ENCODE results near the gene PLEKHH3. TPM values are rescaled to one million over a fixed set of nuclear protein-coding genes. Genes with fewer than 3 reads are reported as not detected.
"Not testable (repeated sequence)": the region's sequence is repeated elsewhere in the genome, so short reads cannot be mapped to it uniquely, and the experiment has no call there.

The PLEKHH3 gene
- total RNA-seq, 2 donors from 2014 or later = 0.73 TPM; not detected in 1

DNA sequence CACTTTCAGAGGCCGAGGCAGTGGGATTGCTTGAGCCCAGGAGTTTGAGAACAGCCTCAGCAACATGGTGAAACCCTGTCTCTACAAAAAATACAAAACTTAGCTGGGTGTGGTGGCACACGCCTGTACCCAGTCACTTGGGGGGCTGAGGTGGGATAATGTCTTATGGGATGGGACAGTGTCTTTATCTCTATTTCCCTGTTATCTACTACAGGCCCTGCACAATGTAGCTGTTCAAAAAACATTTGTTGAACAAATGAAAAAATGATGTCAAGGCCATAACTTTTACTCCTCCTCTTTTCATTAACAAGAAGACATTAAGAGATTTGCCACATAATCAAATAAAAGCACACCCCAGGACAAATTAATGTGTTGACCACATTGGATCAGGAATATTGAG, 53.5 kb downstream of the PLEKHH3 start:
- Mint-ChIP-seq H3K4me3 (no peak overlapping the region), H3K9me3 (no peaks in the 10 kb centered on the region), H3K36me3 (no peaks in the 10 kb centered on the region), H3K4me1 (ENCODE audit: low read depth in 2 of 2) (peaks cover 6 to 9% of the 10 kb centered on the region in 2 donors), H3K27ac (no peak overlapping the region), H3K27me3 (no peaks in the 10 kb centered on the region)
- ATAC-seq (no peak), DNase-seq (ENCODE audit: low spot score) (no peak)

- H3K36me3 Mint-ChIP-seq; H3K4me3 Mint-ChIP-seq; H3K9me3 Mint-ChIP-seq; H3K27ac Mint-ChIP-seq; ATAC-seq; H3K27me3 Mint-ChIP-seq; DNase-seq (ENCODE audit: low spot score): not testable (repeated sequence)
- peaks cover 10 to 12% of the 10 kb centered on the region in 2 donors for H3K4me1 Mint-ChIP-seq (ENCODE audit: low read depth in 2 of 2)
Measured at GRCh38 chr17:42621987-42622386, 54.8 kb downstream of the PLEKHH3 start.

DNA sequence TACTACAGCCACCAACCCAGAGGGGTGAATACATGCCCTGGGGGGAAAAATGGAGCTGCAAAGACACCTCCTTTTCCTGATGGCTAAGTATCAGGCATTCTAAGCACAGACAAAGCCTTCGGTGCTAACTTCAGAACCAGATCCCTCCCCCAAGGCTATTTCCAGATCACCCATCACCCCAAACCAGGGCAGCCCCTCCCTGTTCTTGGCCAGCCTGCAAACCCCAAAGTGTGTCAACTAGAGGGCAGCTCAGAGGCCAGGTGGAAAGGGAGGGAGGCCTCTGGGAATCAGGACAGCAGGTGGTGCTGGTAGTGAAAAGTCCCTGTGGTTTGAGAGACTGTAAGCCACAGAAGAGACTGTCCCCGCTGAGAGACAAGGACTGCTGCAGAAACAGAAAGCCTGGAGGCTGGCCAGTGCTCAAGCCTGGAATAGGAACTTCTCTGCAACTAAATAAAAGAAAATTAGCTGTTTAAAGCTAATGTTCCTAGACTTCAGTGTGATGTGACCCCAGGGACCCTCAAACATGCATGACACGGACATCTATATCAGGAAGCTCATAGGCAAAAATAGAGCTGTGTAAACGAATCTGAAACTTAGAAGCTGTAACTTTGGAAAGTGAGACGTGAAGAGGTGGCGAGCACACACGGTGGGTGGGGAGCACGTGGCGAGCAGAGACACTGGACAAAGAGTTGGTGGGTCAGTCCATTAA, 58.2 kb downstream of the PLEKHH3 start:
- ATAC-seq = no peak
- H3K27me3 Mint-ChIP-seq = no peaks in the 10 kb centered on the region
- H3K27ac Mint-ChIP-seq = no peak overlapping the region
- no peak for DNase-seq (ENCODE audit: low spot score)
- H3K9me3 Mint-ChIP-seq = no peaks in the 10 kb centered on the region
- no peaks in the 10 kb centered on the region for H3K36me3 Mint-ChIP-seq
- peaks cover 10 to 12% of the 10 kb centered on the region in 2 donors for H3K4me1 Mint-ChIP-seq (ENCODE audit: low read depth in 2 of 2)
- peak overlapping the region; percentile 12 for H3K4me3 Mint-ChIP-seq

DNA sequence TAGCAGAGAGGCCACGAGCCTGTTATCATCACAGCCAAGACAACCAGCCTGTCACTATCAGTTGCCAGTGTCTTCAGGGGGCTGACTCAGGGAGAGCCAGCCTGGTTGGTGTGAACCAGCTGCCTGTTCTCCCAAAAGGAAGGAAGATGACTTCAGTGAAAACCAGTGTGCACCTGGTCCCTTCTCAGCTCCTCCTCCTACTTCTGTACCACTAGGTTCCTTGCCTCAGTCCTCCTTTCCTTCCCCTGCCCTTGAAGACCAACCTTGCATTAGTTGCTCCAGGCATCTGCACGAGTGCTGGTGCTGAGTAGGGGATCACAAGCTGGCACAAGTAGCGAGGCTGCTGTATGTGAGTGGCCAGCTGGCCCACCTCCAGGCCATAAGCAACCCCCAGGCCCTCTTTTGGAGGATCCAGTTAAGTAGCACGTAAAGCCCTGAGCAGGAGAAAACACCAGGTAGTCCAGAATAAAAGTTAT, 58.8 kb downstream of the PLEKHH3 start:
- peaks cover 10 to 12% of the 10 kb centered on the region in 2 donors for H3K4me1 Mint-ChIP-seq (ENCODE audit: low read depth in 2 of 2)
- no peaks in the 10 kb centered on the region for H3K27me3 Mint-ChIP-seq
- peak overlapping the region; percentile 12 for H3K4me3 Mint-ChIP-seq
- no peaks in the 10 kb centered on the region for H3K36me3 Mint-ChIP-seq
- H3K27ac Mint-ChIP-seq = no peak overlapping the region
- H3K9me3 Mint-ChIP-seq = no peaks in the 10 kb centered on the region
- no peak for ATAC-seq
- no peak for DNase-seq (ENCODE audit: low spot score)

Other genes with a start within 250 kb of the PLEKHH3 start
- gene ATP6V0A1, start 218.1 kb downstream of the PLEKHH3 start, total RNA-seq = 10 to 100 TPM in 1 of 2 donors, 1 to 10 TPM in 1; 6.7 to 13.9 TPM
- gene NAGLU, start 140.8 kb downstream of the PLEKHH3 start, total RNA-seq = 10 to 100 TPM; 18.1 to 19.3 TPM
- 1 to 10 TPM in 1 of 2 donors, under 1 TPM in 1; 0.71 to 1.6 TPM for gene HSD17B1, start 124.1 kb downstream of the PLEKHH3 start, total RNA-seq
- 100 to 1,000 TPM in 1 of 2 donors, 10 to 100 TPM in 1; 83.4 to 126 TPM for gene COASY, start 114.8 kb downstream of the PLEKHH3 start, total RNA-seq
- gene MLX, start 109.9 kb downstream of the PLEKHH3 start, total RNA-seq = 10 to 100 TPM; 66.8 to 68.4 TPM
- gene PSMC3IP, start 99.3 kb downstream of the PLEKHH3 start, total RNA-seq = 10 to 100 TPM; 20.7 to 41.3 TPM
- 10 to 100 TPM; 52.9 to 67.3 TPM for gene RETREG3, start 67.6 kb downstream of the PLEKHH3 start, total RNA-seq
- gene TUBG1, start 67.3 kb downstream of the PLEKHH3 start, total RNA-seq = 10 to 100 TPM; 59.1 to 99.4 TPM
- gene TUBG2, start 17.7 kb downstream of the PLEKHH3 start, total RNA-seq = 1 to 10 TPM; 3.9 to 8.0 TPM
- not detected for gene CCR10, start 4.8 kb upstream of the PLEKHH3 start, total RNA-seq
- under 1 TPM; 0.17 to 0.39 TPM for gene CNTNAP1, start 5.5 kb upstream of the PLEKHH3 start, total RNA-seq
- gene EZH1, start 68.0 kb upstream of the PLEKHH3 start, total RNA-seq = 10 to 100 TPM; 32.2 to 33.5 TPM
- gene RAMP2, start 84.2 kb upstream of the PLEKHH3 start, total RNA-seq = not detected
- 10 to 100 TPM; 57.5 to 61.7 TPM for gene VPS25, start 96.5 kb upstream of the PLEKHH3 start, total RNA-seq
- gene WNK4, start 103.6 kb upstream of the PLEKHH3 start, total RNA-seq = under 1 TPM; 0.10 to 0.28 TPM
- gene COA3, start 121.7 kb upstream of the PLEKHH3 start, total RNA-seq = 10 to 100 TPM; 41.6 to 48.0 TPM
- gene CNTD1, start 121.9 kb upstream of the PLEKHH3 start, total RNA-seq = not detected
- 100 to 1,000 TPM; 106 to 134 TPM for gene BECN1, start 147.3 kb upstream of the PLEKHH3 start, total RNA-seq
- 100 to 1,000 TPM; 152 to 251 TPM for gene PSME3, start 156.4 kb upstream of the PLEKHH3 start, total RNA-seq
- gene AOC2, start 167.6 kb upstream of the PLEKHH3 start, total RNA-seq = 1 to 10 TPM; 3.5 to 5.3 TPM
- gene AOC3, start 174.2 kb upstream of the PLEKHH3 start, total RNA-seq = 1 to 10 TPM; 1.8 to 2.7 TPM
- gene G6PC1, start 223.8 kb upstream of the PLEKHH3 start, total RNA-seq = not detected